Keratinocyte (primary cell): ENCODE results near the gene CLSTN3.

Experiments
- EZH2 ChIP-seq: IDR thresholded peaks from one replicate; pipeline ENCODE4 v1.6.1; 2012; ENCODE audit warnings: inconsistent platforms, mild to moderate bottlenecking, low read length, moderate library complexity
- TF ChIP-seq, protein P1 (sequence below), 3 experiments: IDR thresholded peaks in 1 of 3; conservative IDR thresholded peaks in 1 of 3; optimal IDR thresholded peaks in 1 of 3; 2 replicates in 2 of 3; 3 replicates in 1 of 3; pipeline versions ENCODE3 to v1.5.1; 2011; ENCODE audit warnings: low read length in 3 of 3, mild to moderate bottlenecking in 3 of 3, moderate library complexity in 2 of 3, control low read depth in 1 of 3, inconsistent platforms in 1 of 3; ENCODE audit not compliant: insufficient read depth in 2 of 3; ENCODE audit errors: extremely low read depth in 1 of 3

DNA sequence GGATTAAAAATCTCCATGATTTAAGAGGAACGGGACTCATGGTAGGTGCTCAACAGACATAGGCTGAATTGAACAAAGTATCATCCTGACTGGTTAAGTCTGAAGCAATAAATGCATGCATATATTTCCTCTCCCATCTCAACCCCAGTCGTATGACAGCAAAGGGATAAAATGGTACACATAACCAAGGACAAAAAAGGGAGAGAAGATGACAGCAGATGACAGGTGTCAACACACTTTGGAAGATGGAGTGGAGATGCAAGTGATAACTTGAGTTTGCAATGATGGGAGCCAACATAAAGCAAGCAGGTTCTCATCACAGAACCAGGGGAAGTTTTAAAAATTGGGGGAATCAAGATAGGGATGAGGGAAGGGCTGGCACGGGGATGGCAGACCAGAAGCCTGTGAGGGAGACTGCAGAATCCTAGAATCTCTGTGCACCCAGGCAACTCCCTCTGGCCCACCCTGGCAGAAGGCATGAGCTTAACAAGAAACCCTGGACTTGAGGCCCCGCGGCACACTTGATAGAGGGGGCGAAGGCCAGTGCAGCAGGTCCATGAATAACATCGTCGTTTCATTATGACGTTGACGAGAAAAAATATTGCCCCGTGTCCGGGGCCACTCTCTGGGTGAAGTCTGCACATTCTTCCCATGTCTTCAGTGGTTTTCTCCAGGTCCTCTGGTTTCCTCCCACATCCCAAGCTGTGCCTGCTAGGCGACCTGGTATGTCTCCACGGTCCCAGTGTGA is 26.2 kb upstream of the CLSTN3 start:
- TF ChIP-seq, protein P1, sequence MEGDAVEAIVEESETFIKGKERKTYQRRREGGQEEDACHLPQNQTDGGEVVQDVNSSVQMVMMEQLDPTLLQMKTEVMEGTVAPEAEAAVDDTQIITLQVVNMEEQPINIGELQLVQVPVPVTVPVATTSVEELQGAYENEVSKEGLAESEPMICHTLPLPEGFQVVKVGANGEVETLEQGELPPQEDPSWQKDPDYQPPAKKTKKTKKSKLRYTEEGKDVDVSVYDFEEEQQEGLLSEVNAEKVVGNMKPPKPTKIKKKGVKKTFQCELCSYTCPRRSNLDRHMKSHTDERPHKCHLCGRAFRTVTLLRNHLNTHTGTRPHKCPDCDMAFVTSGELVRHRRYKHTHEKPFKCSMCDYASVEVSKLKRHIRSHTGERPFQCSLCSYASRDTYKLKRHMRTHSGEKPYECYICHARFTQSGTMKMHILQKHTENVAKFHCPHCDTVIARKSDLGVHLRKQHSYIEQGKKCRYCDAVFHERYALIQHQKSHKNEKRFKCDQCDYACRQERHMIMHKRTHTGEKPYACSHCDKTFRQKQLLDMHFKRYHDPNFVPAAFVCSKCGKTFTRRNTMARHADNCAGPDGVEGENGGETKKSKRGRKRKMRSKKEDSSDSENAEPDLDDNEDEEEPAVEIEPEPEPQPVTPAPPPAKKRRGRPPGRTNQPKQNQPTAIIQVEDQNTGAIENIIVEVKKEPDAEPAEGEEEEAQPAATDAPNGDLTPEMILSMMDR (optimal IDR thresholded peaks at IDR 0.05 in 1 of 3, IDR thresholded peaks at IDR 0.05 in 1 of 3, conservative IDR thresholded peaks at IDR 0.05 in 1 of 3; ENCODE audit: extremely low read depth in 1 of 3, insufficient read depth in 2 of 3, low read length in 3 of 3) = no peak
- no peak for TF ChIP-seq EZH2
